ENCODE results near the gene LRRC4C.
A peak's percentile ranks its signal among the peaks of the same experiment; 100 is the strongest.

The LRRC4C gene

DNA sequence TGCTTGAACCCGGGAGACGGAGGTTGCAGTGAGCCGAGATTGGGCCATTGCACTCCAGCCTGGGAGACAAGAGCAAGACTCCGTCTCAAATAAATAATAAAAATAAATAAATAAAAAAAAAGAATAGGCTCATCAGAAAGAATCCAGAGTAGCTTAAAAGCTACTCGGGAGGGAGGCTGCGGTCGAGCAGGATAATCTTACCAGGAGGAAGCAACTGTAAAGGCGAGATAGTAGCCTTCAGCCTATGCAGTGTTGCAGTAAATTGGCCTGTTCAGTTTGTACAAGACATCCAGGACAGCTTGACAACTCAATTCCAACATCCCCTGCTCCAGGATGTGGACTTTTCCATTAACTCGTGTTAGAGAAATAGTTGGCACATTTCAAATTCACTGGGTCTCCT, 1164.7 kb downstream of the LRRC4C start:
- in situ Hi-C loops (cut with MboI; ENCODE audit: low pct_unique_long_range_greater_than_20kb, low sequenced_read_pairs): no loop called here
- DNase-seq: no peak

DNA sequence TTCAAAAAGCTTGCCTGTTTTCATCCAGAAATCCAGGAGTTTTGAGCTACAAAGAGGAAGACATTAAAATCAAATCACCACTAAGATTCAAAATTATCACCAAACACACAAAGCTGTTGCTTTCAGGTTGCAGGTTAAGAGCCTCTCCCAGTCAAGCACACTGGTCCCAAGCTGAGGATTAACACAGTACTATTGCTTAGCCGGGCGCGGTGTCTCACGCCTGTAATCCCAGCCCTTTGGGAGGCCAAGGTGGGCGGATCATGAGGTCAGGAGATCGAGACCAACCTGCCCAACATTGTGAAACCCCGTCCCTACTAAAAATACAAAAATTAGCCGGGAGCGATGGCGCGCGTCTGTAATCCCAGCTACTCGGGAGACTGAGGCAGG, 1165.1 kb downstream of the LRRC4C start:
- no peak for DNase-seq
- in situ Hi-C loops (cut with MboI; ENCODE audit: low pct_unique_long_range_greater_than_20kb, low sequenced_read_pairs): no loop called here

DNA sequence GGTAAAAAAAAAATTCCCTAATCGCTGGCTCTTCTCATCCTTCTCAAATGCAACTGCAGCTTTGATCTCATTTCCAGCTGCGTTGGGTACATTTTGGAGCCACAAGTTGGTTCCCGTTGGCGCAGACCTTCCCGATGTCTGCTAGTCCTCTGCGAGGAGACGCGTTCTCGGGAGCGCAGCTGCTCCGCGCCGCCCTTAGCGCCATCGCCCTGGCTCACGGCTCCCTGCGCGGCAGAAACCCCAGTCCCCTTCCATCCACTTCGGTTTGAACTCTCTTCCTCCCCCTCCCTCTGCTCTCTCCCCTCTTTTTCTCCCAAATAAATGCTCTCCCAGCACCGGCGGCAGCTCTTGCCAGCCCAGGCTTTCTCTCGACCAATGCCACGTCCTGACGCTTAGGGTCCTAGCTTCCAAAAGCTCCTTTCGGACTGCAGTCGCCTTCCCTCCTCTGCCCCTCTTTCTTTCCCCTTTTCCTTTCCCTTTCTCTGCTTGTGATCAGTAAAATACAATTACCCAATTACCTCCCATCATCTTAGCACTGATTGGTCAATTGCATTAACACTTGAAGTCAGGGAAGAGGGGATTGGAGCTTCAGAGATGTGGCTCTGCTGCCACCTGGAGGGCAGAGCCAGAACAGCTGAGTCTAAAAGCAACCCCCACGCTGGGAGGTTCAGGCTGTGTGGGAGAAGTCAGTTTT, 1165.7 kb downstream of the LRRC4C start:
- DNase-seq: peak; percentile 85
- in situ Hi-C loops (cut with MboI; ENCODE audit: low pct_unique_long_range_greater_than_20kb, low sequenced_read_pairs): no loop called here

DNA sequence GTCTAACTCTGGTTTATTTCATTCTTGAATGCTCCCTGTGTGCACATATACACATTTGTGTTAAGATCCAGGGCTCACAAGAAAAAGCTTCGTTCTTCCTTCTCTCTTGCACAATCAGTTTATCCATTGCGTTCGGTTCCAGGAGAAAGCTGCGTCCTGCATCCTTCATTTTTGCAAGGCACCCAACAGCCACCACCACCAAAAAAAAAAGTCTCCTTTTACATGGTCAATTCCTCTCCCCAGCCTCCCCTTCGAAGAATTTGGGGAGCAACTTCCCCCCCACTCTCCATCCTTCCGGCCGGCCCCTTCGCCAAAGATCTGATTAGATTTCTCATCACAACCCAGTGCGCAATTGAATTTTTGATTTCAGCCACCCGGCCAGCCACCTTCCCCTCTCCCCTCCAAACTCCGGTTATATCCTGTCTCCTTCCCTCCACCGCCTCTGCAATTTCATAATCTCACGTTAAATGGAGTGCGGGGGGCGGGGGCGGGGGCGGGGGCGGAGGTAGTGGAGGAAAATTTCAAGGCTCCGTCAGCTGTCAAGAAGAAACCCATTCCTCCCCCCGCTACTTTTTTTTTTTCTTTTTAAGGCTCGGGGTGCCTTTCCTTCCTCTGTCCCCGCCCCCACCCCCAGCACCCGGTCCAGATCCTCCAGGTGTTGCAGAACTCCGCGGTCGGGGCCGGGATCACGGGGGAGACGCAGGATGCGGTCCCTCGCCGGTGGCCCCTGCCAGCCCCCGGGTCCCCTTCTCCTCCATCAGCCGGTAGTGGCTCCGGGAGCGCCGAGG, 1166.5 kb downstream of the LRRC4C start:
- in situ Hi-C loops (cut with MboI; ENCODE audit: low pct_unique_long_range_greater_than_20kb, low sequenced_read_pairs): no loop called here
- no peak for DNase-seq

DNA sequence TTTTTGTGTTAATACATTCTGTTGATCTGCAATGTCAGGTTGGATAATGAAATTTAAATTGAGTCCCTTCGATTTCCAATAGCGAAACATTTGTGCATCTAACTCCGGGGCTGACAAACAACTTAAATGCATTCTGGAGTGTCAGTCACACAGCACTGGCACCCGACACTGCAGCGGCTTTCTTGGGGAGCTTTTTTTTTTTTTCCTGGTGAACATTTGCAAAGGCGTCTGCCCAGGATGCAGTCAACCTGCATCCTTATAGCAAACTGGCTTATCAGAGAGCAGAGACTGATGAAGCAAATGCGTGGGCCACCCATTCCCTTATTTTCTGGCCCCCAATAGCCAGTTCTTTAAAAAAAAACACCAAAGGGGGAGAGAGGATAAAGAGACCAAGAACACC, 1167.7 kb downstream of the LRRC4C start:
- no peak for DNase-seq
- in situ Hi-C loops (cut with MboI; ENCODE audit: low pct_unique_long_range_greater_than_20kb, low sequenced_read_pairs): no loop called here

DNA sequence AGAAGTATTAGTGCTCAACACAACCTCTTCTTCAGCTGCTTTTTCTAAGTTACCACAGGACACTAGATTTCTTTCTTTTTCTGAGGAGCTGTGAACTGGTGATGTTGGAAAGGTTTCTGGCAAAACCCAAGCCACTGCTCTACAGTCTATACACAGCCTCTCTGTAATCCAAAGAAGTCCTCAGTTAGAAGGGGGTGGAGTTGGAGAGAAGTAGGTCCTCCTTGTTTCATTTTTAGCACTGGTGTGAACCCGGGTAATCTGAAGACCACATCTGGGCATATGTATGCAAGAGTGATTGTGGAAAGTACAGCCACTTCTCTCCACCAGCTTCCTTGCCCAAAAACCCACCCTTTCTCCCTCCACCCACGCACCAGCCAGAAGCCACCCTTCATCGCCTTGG, 1168.1 kb downstream of the LRRC4C start:
- DNase-seq: no peak
- in situ Hi-C loops (cut with MboI; ENCODE audit: low pct_unique_long_range_greater_than_20kb, low sequenced_read_pairs): no loop called here

DNA sequence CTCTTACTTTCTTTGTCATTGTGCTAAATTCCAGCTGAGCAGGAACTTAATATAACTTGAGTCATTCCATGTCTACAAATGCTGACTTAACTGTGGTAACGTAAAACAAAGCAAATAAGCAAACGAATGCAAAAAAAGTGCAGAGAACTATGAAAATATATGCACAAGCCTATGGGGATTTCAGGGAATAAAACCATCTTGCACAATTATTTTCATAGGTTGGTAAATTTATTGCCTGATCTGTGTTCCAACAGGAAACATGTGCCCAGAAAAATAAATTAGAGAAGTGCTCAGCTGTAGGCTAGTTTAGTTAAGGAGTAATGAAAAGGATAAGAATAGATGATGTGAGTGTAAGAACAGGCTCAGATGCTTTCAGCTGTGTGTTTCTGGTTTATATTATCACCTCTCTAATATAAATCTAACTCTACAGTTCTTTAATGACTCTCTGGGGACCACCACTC, 1169.3 kb downstream of the LRRC4C start:
- DNase-seq: no peak

DNA sequence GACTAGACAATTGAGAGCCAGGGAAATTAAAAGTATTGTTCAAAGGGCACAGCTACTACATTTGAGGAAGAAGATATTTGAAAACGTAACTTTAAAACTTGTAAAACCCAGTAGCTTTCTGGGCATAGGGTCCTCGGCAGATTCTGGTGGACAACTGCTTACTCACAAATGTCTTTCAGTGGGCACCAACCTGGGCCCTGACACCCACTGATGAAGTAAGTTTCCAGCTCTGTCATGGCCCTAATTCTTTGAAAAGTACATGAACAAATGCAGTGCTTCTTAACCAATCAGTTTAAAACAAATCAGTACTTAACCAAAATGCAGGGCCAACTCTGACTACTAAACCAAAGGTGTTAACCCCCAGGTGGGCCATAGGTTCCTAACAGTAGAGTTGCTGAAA, 1170.1 kb downstream of the LRRC4C start:
- in situ Hi-C loops (cut with MboI; ENCODE audit: low pct_unique_long_range_greater_than_20kb, low sequenced_read_pairs): no loop called here
- no peak for DNase-seq

More for the DNA sequence above, 1169.3 kb downstream of the LRRC4C start:
- in situ Hi-C loops (cut with MboI; ENCODE audit: low pct_unique_long_range_greater_than_20kb, low sequenced_read_pairs): no loop called here

DNA sequence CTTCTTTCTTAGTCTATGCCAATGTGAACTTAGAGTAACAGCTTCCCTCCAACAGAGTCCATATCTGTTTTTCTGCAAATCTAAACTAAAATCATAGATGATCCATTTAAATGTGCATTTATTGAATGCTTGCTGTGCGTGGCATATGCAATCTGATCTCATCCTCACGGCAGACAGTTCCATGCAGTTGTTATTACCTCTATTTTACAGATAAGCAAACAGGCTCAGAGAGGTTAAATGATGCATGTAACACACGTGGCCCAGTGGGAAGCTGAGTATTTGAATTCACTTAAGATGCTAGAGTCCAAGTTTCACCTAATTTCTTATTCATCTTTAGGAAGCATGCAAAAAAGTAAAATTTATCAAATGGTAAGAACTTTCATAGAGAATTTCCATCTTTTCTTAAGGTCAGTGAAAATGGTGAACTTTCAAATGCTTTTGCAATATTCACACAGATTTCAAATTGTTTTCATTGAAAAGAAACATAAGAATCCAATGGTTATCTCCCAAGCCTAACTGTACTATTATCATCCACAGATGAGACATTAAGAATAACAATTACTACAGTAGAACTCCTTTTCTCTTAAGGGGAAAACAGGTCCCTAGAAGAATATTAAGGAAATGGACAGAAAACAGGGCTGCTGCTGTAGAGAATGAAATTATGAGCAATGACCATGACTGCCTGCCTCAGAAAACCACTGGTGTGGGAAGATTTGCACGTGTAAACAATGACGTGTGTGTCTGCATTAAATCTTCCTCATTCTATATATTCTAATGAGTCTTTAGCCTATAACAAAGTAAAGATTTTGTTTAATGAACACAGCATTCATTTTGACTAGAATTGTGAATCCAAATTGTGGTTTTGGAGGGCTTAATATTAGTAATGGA, 1171.3 kb downstream of the LRRC4C start:
- DNase-seq: no peak
- in situ Hi-C loops (cut with MboI; ENCODE audit: low pct_unique_long_range_greater_than_20kb, low sequenced_read_pairs): no loop called here

DNA sequence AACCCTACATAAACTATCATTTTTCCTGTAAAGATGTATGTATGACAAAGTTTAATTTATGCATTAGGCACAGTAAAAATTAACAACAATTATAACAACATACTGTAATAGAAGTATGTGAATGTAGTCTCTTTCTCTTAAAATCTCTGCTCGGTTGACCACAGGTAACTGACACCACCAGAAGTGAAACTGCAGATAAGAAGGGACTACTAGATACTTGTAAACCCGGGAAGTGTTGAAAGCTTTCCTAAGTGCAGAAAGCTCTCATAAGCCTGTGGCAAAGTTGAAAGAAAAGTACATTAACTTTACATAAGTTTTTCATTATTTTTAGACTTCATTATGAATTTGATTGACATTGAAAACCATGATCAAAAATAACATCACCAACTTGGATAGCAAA, 1173.3 kb downstream of the LRRC4C start:
- in situ Hi-C loops (cut with MboI; ENCODE audit: low pct_unique_long_range_greater_than_20kb, low sequenced_read_pairs): no loop called here
- no peak for DNase-seq

DNA sequence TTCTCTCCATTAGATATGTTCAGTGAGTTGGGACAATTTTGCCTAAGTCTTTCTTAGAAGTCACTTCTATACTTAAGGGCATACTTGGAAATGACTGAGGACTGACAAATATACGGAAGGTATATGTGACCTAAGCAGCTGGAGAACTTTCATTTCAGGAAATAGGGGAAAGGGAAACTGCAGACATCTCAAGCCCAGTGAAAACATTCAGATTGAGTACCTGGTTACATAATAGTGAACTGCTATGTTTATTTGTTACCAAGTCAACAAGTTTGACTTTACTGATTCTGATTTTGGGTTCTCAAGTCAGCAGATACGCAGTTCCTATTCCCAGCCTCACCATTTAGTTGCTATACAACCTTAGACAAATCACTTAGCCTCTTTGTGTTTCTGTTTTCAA, 1173.9 kb downstream of the LRRC4C start:
- in situ Hi-C loops (cut with MboI; ENCODE audit: low pct_unique_long_range_greater_than_20kb, low sequenced_read_pairs): no loop called here
- no peak for DNase-seq

DNA sequence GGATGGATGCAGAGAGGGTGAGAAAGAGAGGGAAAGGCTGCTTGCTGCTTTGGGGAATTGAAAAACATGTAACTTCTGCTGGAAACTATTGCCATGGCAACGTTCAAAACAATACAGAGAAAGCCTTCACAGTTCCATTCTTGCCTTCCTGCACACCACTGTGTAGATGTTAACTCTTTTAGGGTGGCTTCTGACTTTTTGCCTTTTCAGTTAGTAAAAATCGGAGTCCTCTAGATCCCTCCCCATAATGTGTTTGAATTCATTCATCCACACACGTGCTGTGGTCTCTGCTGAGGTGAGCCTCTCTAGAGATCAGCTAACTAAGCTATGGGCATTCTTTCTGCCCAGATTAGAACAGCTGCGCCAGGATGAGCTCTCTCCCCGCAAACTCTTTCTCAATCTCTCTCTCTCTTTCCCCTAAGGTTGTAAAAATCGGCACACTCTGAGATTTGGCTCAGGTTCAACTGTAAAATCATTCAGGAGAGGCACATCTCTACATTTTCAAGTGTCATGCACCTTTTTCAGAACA, 1178.3 kb downstream of the LRRC4C start:
- in situ Hi-C loops (cut with MboI; ENCODE audit: low pct_unique_long_range_greater_than_20kb, low sequenced_read_pairs): no loop called here
- no peak for DNase-seq

DNA sequence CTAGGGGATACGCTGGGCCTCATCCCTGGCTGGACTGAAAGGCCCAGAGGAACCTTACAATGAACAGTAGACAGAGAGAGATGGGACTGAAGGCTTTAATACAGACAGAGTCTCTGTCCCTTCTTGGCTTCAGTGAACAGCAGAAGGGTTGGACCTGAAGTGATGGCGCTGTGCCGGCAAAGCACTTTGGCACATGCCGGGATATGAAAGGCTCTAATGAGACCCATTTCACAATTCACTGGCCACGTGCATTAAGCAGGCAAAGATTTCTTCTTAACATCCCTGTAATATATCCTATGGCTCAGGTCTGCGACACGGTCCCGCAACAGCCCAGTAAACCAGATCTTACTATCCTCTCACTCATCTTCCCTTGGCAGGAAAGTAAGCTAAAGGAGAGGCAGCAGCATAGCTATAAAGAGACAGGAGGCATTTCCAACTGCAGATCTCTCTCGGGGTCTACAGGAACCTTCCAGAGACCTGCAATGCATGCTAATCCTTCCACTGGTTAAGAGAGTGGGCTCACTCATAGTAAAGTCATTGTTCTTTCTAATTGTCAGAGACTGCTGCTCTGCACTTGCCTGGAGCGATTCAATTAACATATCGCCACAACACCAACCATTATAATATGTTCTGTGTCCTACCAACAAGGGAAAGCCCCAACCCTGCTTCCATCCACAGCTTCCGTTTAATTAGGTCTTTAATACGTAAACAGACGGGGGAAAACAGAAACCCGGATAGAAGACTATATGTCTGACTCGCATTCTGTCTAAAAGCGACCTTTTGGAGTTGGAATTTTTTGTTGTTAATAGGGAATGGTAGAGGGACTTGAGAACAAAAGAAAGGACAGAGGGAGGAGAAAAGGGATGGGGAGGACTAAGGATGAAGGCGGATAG, 1179.0 kb downstream of the LRRC4C start:
- in situ Hi-C loops (cut with MboI; ENCODE audit: low pct_unique_long_range_greater_than_20kb, low sequenced_read_pairs): no loop called here
- DNase-seq: no peak

DNA sequence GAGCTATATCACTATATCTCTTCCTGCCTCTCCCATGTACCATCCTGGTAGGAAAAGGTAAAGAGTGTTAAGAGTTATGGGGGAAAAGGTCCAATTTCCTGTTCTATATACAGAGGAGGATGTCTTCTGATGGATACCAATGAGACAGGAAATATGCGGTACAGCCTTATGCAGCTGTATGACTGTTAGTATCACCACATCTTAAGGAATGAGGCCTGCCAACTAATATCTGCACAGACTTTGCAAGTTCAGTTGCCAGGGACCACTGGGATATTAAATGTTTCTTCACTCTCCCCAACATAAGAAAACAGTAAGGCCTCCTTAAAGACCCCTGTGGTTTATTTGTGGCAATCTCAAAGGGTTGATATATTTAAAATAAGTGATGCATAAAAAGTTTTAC, 1182.5 kb downstream of the LRRC4C start:
- DNase-seq: no peak
- in situ Hi-C loops (cut with MboI; ENCODE audit: low pct_unique_long_range_greater_than_20kb, low sequenced_read_pairs): no loop called here

DNA sequence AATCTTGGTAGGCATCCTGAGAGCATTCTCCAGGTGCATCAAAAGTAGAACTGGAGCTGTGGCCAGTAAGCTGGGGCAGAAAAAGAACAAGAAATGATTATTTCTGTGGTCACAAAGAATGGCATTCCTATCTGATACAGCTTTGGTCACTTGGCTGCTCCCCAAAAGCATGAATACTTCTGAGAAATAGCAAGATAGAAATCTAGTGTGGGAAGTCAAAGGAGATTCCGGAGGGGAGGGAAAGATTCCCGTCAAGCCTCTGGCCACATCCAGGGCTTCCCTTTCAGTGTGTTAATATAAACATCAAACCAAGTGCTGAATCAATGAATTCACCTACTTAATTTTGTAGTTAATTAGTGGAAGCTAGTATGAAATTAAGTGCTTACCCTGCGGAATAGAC, 1185.4 kb downstream of the LRRC4C start:
- in situ Hi-C loops (cut with MboI; ENCODE audit: low pct_unique_long_range_greater_than_20kb, low sequenced_read_pairs): no loop called here
- DNase-seq: no peak

DNA sequence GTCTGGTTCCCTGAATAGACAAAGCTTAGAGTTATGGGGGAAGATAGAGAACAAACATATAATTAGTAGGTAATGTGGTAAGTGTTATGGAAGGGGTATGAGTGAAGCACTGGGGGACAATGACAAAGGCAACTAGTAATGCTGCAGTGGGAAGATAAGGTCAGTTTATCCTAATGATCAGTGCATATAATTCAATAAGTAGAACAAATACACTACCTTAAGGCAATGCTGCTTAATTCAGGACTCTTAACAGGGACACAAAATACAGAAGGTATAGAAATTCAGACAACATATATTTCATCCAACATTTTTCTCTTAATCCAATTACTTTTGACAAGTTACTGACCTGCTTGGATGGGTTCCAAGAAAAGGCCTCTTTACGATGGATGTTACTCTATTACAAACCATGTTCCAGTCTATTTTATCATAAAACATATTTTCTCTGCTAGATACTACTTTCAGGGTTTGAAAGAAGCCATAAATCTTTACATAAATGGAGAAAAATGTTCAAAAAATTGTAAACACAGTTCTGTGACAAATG, 1186.2 kb downstream of the LRRC4C start:
- in situ Hi-C loops (cut with MboI; ENCODE audit: low pct_unique_long_range_greater_than_20kb, low sequenced_read_pairs): no loop called here
- no peak for DNase-seq

DNA sequence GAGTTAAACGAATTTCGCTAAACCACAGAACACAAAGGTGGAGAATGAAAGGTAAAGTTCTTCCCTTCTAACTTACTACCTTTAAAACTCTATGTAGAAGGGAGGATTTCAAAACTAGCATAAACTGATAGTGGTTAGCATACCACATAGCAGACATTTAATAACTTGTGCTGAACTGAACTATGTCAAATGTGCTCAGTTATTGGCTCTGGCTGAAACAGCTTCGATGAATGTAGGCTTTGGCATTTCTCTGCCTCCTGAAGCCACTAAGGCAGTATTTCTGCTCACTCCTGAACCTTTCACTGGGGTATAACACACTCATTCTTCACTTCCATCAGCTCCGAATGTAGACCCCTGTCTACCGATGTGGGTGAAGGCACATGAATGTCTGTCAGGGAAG, 1188.1 kb downstream of the LRRC4C start:
- DNase-seq: no peak
- in situ Hi-C loops (cut with MboI; ENCODE audit: low pct_unique_long_range_greater_than_20kb, low sequenced_read_pairs): no loop called here

DNA sequence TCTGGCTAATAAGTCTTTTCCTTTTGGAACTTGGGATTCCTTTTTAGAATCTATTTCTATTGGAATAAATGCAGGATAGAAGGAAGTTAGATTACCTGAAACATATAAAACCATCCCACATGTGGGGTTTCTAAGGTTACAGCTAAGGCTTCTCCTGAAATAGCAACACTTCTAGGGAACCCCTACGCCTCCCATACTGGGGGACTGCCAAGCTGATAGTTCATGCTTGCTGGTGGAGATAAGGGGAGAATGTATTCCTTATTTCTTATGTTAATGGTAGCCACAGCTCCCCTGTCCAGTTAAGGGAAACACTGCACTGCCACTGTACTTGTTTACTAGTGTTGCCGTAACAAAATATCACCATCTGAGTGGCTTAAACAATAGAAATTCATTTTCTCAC, 1189.6 kb downstream of the LRRC4C start:
- no peak for DNase-seq
- in situ Hi-C loops (cut with MboI; ENCODE audit: low pct_unique_long_range_greater_than_20kb, low sequenced_read_pairs): no loop called here
